Stimulated activated CD8-positive, alpha-beta memory T cell treated with anti-CD3 and anti-CD28 coated beads, Interleukin-2, amount 100 ng/mL, for 48 hours (primary cell): Measurements from ENCODE around the gene AOPEP.
"Not testable (repeated sequence)": the region's sequence is repeated elsewhere in the genome, so short reads cannot be mapped to it uniquely, and the experiment has no call there.

Experiments
- DNase-seq, 2 donors: peaks; one replicate each; pipeline ENCODE4 v3.0.0-alpha.2; 2020; ENCODE audit warnings: low read depth in 2 of 2

AOPEP gene

GRCh38 chr9:94961870-94962269, 235.4 kb downstream of the AOPEP start:
- no peak for DNase-seq

DNA sequence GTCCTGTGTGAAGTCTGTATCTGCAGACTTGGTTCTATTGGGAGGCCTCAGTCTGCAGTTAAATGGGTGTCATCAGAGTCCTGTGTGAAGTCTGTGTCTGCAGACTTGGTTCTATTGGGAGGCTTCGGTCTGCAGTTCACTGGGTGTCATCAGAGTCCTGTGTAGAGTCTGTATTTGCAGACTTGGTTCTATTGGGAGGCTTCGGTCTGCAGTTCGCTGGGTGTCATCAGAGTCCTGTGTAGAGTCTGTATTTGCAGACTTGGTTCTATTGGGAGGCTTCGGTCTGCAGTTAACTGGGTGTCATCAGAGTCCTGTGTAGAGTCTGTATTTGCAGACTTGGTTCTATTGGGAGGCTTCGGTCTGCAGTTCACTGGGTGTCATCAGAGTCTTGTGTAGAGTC, 239.1 kb downstream of the AOPEP start:
- not testable (repeated sequence) for DNase-seq

DNA sequence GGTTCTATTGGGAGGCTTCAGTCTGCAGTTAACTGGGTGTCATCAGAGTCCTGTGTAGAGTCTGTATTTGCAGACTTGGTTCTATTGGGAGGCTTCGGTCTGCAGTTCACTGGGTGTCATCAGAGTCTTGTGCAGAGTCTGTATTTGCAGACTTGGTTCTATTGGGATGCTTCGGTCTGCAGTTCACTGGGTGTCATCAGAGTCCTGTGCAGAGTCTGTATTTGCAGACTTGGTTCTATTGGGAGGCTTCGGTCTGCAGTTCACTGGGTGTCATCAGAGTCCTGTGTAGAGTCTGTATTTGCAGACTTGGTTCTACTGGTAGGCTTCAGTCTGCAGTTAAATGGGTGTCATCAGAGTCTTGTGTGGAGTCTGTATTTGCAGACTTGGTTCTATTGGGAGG, 239.5 kb downstream of the AOPEP start:
- not testable (repeated sequence) for DNase-seq

DNA sequence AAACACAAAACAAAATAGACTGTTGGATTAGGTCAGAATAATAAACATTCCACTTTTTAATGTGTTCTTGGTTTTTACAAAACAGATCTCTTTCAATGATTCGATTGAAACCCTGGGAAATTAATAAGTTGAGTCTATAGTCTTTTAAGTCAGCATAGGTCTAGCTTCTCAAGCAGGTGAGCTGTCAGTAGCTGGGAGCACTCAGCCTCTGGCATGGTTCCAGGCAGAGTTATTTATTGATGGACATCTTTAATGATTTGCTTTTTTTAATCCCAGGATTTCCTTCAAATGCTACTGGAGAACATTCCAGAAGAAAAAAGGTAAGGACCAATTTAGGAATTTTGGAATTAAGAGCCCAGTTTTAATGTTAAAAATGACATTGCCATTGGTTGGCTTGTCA, 241.0 kb downstream of the AOPEP start:
- no peak for DNase-seq

DNA sequence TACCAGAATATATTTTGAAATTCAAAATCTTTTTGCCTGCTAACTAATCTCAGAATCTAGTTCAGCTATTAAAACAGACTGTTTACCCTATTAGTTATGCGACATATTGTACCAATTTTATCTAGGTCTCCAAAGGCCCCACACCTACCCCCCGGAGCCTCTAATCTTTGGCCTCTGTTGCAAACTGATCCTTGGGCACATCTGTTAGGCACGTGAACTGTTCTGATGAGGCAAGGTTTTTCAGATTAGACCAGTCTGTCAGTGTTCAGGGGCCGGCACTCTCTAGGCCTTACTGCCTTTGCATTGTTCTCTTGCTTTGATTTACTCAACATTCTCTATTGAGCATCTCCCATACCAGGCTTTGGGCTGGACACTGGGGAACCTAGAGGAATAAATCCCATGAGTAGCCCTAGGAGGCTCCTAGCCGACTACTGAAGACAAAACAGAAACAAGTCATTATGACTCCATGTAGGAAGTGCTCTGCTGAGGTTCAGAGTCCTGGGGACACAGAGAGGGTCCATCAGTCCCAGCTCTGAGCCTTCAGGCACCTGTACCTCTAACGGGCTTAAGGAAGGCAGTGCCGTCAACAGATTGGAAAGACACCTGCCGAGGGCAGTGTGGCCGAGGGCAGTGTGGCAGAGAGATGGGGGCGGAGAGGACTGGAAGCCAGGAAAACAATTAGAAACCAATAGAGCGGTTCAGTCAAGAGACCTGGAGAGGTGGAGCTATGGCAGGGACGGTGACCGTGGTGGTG, 245.1 kb downstream of the AOPEP start:
- no peak for DNase-seq

- no peak for DNase-seq
Observed at GRCh38 chr9:94973451-94973941, 247.0 kb downstream of the AOPEP start.

- DNase-seq, result no peak
Observed at GRCh38 chr9:94974154-94974879, 247.8 kb downstream of the AOPEP start.

DNA sequence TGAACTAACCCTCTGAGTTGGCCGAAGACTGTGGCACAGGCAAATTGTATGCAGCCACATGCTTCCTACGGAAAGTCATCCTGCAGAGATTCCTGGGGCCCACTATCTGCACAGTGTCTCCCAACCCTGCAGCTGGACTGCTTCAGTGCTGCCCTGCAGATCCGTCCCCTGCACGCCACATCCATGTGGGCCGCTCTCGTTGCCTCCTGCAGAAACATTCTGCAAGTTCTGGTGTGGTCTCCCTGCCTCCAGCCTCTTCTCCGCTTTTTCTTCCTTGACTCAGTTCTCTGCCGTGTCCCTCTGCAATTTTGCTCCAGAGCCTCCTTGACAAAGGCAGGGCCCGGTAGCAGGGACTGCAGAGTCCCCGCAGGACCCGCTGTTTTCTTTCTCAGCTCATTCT, 249.0 kb downstream of the AOPEP start:
- DNase-seq, result no peak

DNA sequence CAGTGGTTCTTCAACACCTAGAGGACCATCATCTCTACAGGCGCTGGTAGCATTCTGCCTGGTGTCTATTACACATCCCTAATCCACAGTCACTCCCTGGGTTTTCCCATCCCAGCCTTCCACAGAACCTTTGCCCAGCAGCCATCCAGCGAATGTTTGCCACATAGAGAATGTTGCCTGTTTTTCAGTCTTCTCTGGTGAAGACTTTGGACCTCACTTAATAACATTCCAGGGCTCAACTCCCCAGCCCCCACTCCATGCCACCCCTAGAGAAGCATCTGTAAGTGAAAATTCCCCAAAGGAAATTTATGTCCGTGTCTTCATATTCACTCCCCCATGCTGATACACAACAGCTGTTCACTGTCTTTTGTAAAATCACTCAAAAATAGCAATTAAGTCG, 249.6 kb downstream of the AOPEP start:
- no peak for DNase-seq

DNA sequence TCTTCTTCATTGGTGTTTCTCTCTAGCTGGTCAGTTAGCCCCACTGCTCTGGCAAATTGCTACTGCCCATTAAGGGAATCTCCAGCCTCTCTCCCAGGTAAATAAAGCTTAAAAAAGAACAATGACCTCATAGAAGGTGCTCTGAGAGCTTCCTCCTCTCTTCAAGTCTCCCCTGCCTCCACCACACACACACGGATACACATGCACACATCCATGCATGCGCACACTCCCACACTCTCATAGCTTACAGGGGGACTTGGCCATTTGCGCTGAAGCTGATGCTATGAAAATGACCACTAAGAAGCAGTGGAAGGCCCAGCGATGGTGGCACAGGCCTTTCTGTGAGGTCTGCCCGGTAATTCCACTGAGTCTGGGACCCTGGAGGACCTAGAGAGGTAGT, 250.9 kb downstream of the AOPEP start:
- no peak for DNase-seq

GRCh38 chr9:94979904-94980507, 253.5 kb downstream of the AOPEP start:
- no peak for DNase-seq

GRCh38 chr9:94980947-94981722, 254.6 kb downstream of the AOPEP start:
- DNase-seq, result no peak

DNA sequence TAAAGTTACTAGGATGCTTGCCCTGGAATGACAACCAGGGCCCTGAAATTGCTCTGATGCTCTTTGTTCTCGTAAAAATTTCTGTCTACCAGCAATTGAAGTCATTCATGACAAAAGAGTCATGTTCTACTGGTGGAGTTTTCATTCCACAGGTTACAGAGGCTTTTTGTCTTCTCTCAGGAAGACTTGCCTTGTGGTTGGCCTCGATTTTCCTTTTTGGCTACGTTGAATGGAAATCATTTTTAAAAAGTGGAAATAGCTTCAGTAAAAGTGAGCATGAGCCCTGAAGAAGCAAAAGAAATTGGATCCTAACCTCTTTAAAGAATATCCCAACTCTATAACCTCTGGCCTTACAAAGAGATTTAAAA, 255.2 kb downstream of the AOPEP start:
- no peak for DNase-seq

DNA sequence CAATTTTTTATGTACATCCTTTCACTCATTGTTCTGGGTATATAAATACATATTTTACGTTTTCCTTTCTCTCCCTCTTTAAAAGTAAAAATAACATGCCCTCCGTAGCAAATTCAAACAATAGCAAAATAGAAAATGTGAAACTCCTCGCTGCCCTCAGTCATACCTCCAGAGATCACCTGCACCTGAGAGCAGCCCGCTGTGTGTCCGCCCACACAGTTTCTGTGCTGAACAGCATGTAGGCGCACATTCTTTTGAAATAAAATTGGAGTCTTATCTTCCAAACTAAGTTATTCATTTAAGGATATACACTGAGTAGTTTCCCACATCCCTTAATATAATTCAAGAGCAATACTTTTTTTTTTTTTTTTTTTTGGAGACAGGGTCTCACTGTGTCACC, 255.7 kb downstream of the AOPEP start:
- DNase-seq, result no peak

DNA sequence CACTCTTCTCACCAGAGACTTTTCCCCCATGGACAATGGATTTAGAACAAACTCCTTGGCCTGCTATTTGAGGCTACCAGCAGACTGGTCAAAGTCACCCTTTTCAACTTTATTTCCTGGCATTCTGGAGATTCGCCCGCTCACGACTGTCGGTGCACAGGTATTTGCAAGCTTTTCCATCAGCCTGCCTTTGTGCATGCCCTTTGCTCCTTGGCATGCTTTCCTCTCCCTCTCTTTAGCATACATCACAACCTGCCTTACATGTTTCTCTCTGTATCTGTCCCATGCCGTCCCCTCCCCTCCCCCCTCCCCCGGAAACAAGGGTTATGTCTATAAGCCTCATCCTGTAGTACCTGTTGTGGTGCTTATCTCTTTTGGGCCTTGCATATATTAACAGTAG, 257.1 kb downstream of the AOPEP start:
- DNase-seq, result no peak

DNA sequence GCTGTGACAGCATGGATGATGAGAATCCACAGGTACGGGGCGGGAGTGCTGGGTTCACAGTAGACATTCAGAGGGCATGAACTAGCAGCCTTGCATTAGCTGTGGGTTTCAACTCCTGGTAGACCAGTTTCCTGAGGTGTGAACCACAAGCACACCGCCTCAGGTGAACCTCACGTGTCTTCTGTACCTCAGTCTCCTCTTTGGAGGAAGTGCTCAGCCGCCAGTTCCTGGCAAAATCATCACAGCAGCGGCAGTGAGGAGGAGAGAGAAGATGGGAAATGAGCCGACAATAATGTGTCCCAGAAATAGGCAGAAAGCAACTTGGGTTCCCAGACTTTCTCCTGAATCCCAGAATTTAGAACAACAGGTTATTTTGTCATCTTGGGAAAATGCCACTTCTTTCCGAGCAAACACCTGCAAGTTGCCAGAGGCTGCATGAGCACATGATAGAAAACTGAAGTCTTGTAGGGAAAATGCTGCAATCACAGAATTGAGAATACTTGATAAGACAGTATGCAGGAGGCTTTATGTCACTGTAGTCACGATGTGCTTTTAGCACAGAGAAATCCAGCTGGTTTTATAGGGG, 258.5 kb downstream of the AOPEP start:
- no peak for DNase-seq

DNA sequence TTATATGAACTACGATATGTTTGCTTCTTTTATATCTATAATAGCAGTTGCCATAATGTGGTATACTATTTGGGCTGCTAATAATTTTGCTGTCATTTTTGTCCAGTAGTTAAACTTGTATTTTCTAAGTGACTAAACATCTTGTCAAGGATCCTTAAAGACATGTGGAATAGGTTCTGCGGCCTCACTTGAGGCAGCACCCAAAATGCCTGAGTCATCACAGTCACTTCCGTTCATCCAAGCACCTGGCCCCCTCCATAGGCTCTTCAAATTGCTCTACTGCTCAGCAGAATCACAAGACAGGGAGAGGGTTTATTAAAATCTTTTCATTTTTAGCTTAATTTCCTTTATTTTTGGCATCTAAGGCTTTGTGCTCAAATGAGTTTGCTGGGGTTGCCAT, 259.1 kb downstream of the AOPEP start:
- no peak for DNase-seq

DNA sequence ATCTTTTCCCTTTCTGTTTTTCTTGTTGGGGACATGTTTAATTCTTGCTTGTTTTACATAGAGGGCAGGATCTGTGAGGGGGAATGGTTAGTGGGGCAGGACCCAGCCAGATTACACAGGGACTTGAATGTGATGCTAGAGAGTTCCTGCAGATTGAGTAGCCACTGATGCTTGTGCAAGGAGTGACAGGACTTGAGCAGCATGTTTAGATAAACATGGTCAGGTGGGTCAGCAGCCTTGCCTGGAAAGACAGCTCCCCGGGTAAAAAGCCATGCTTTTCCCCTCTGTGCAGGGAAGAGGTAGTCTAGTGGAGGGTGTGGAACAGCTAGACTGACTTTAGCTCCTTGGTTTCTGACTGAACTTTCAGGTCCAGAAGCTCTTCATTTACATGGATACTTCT, 261.2 kb downstream of the AOPEP start:
- DNase-seq, result no peak

DNA sequence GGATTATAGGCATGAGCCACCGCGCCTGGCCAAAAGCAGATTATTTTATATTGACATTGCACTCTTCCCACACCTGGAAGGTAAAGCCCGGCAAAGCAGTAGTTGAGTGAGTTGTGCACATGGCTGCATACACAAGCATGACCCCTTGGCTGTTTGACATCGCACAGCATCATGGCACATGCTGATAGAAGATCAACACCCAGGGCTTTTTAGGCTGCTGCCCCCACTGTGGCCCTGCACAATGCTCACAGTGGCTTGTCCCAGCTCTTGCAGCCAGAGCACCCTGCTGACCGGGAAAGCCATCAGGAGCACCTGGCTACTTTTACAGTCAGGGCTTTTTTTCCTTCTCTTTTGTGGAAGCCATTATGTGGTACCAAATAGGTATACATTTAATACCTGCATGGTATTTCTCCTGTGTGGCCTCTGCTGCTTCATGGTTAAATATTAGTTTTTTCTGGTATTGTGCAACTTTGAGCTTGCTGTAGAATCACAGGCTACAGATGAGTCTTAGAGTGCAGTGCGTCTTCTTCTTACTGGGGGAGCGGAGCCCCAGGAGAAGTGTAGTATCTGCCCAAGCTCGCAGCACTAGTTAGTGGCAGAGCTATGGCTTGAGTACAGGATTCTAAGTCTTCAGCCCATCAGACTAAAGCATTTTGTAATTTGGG, 264.5 kb downstream of the AOPEP start:
- no peak for DNase-seq

GRCh38 chr9:94991961-94992907, 265.7 kb downstream of the AOPEP start:
- no peak for DNase-seq
